Measurements from ENCODE around the gene SLC33A1.
A peak's percentile ranks its signal among the peaks of the same experiment; 100 is the strongest.
"Not testable (repeated sequence)": the region's sequence is repeated elsewhere in the genome, so short reads cannot be mapped to it uniquely, and the experiment has no call there.

The SLC33A1 gene

GRCh38 chr3:155861476-155862183 lies 7.4 kb upstream of the SLC33A1 start:
- no peak for DNase-seq

GRCh38 chr3:155860424-155860823 lies 6.2 kb upstream of the SLC33A1 start:
- not testable (repeated sequence) for DNase-seq

- peak; percentile 10 for DNase-seq
Observed at GRCh38 chr3:155859859-155860258, 5.6 kb upstream of the SLC33A1 start.

- peak; percentile 5 for DNase-seq
Observed at GRCh38 chr3:155853214-155854140, 750 bp downstream of the SLC33A1 start.

- DNase-seq = no peak
Observed at GRCh38 chr3:155852341-155852740, 1.9 kb downstream of the SLC33A1 start.

- not testable (repeated sequence) for DNase-seq
Observed at GRCh38 chr3:155849404-155849803, 4.8 kb downstream of the SLC33A1 start.

- no peak for DNase-seq
Observed at GRCh38 chr3:155847993-155848392, 6.2 kb downstream of the SLC33A1 start.

GRCh38 chr3:155846119-155846518 lies 8.1 kb downstream of the SLC33A1 start:
- DNase-seq = no peak

- no peak for DNase-seq
Observed at GRCh38 chr3:155843569-155843968, 10.7 kb downstream of the SLC33A1 start.

GRCh38 chr3:155835341-155836071 lies 18.7 kb downstream of the SLC33A1 start:
- DNase-seq = no peak

GRCh38 chr3:155828490-155829098 lies 25.6 kb downstream of the SLC33A1 start:
- DNase-seq = not testable (repeated sequence)

- DNase-seq = no peak
Observed at GRCh38 chr3:155815030-155815545, 39.1 kb downstream of the SLC33A1 start.

GRCh38 chr3:155813224-155813623 lies 41.0 kb downstream of the SLC33A1 start:
- not testable (repeated sequence) for DNase-seq

- peak; percentile 1 for DNase-seq
Observed at GRCh38 chr3:155809181-155809580, 45.0 kb downstream of the SLC33A1 start.

GRCh38 chr3:155807823-155808222 lies 46.4 kb downstream of the SLC33A1 start:
- peak; percentile 4 for DNase-seq

GRCh38 chr3:155805802-155806618 lies 48.2 kb downstream of the SLC33A1 start, which contains the start of gene C3orf33:
Gene C3orf33, minus strand, starts transcription at chr3:155806278. Its CDS starts 26 bp downstream, at chr3:155806252.
- DNase-seq = peak; percentile 52

- peak; percentile 13 for DNase-seq
Observed at GRCh38 chr3:155805204-155805801, 48.9 kb downstream of the SLC33A1 start.

GRCh38 chr3:155804323-155804722 lies 49.9 kb downstream of the SLC33A1 start:
- no peak for DNase-seq

- DNase-seq = no peak
Observed at GRCh38 chr3:155792532-155792931, 61.7 kb downstream of the SLC33A1 start.

GRCh38 chr3:155791190-155791589 lies 63.0 kb downstream of the SLC33A1 start:
- DNase-seq = peak; percentile 11

All from fibroblast of skin of abdomen (primary cell).